Upper lobe of left lung (tissue), 6 donors: Measurements from ENCODE around the gene SBF2. TPM values are rescaled to one million over a fixed set of nuclear protein-coding genes. Genes with fewer than 3 reads are reported as not detected.

Experiments used
- ATAC-seq, 2 donors: fragments of 200-7000 bp; cut with Tn5 transposase; one replicate each; pipeline ENCODE4 v1.9.1; 2022; ENCODE audit warnings: mild to moderate bottlenecking in 2 of 2, moderate library complexity in 2 of 2; ENCODE audit not compliant: low FRiP score in 2 of 2
- DNase-seq, 2 donors: peaks; one replicate each; pipeline ENCODE4 v3.0.0-alpha.2; 2019 to 2020
- H3K27ac ChIP-seq, 4 donors: fragments of 200-600 bp; sonication (generic); one replicate each; pipeline ENCODE4 v1.5.1; 2016 to 2019
- H3K27me3 ChIP-seq, 4 donors: fragments of 200-600 bp; sonication (generic); one replicate each; pipeline ENCODE4 v1.5.1; 2017 to 2019
- H3K36me3 ChIP-seq, 4 donors: fragments of 200-600 bp; sonication (generic); one replicate each; pipeline ENCODE4 v1.5.1; 2016 to 2019
- H3K4me1 ChIP-seq, 4 donors: fragments of 200-600 bp; sonication (generic); one replicate each; pipeline ENCODE4 v1.5.1; 2018 to 2019
- H3K4me3 ChIP-seq, 4 donors: fragments of 200-600 bp; sonication (generic); one replicate each; pipeline ENCODE4 v1.5.1; 2017 to 2019; ENCODE audit warnings: mild to moderate bottlenecking in 2 of 4, moderate library complexity in 1 of 4
- H3K9me3 ChIP-seq, 4 donors: fragments of 200-600 bp; sonication (generic); one replicate each; pipeline ENCODE4 v1.5.1; 2018 to 2019
- CTCF ChIP-seq, 6 experiments: fragments of 450-650 bp in 4 of 6; fragments of 200-600 bp in 2 of 6; sonication (generic) in 2 of 6; IDR thresholded peaks; one replicate each; pipeline ENCODE4 v1.5.1; 2016 to 2019; ENCODE audit warnings: antibody characterized with exemption in 6 of 6
- EP300 ChIP-seq, 4 donors: sonication (generic); formaldehyde crosslinking; IDR thresholded peaks; one replicate each; pipeline ENCODE4 v1.5.1; 2017; ENCODE audit warnings: antibody characterized with exemption in 4 of 4, control low read depth in 2 of 4
- POLR2A ChIP-seq, 4 donors: fragments of 450-650 bp; IDR thresholded peaks; one replicate each; pipeline ENCODE4 v1.5.1; 2016 to 2017; ENCODE audit warnings: antibody characterized with exemption in 4 of 4, mild to moderate bottlenecking in 2 of 4
- POLR2AphosphoS5 ChIP-seq, 2 donors: sonication (generic); formaldehyde crosslinking; IDR thresholded peaks; one replicate each; pipeline ENCODE4 v1.5.1; 2017; ENCODE audit warnings: antibody characterized with exemption in 2 of 2
- WGBS, 2 donors: methylation state at CpG; one replicate each; pipeline ENCODE4 v1.1.5; 2017 to 2018; 5-methylcytosine and 5-hydroxymethylcytosine counted together
- total RNA-seq, 6 donors: library from RNA; depleted of rRNA in 4 of 6; stranded (reverse); fragments of >200 nt in 4 of 6; gene quantifications; one replicate each; pipeline versions ENCODE4 v1.1.0 to v1.2.1, GENCODE V29; 2016 to 2021
- donor health status: DM: no; HTN: no; CAD: no; lungs with moderate emphysema.
- donor health status: DM: no; HTN: yes; CAD: no; lungs with severe emphysema.

Gene SBF2
- total RNA-seq, 6 donors from 2014 or later = 22.2 to 54.5 (median 41.2) TPM

DNA sequence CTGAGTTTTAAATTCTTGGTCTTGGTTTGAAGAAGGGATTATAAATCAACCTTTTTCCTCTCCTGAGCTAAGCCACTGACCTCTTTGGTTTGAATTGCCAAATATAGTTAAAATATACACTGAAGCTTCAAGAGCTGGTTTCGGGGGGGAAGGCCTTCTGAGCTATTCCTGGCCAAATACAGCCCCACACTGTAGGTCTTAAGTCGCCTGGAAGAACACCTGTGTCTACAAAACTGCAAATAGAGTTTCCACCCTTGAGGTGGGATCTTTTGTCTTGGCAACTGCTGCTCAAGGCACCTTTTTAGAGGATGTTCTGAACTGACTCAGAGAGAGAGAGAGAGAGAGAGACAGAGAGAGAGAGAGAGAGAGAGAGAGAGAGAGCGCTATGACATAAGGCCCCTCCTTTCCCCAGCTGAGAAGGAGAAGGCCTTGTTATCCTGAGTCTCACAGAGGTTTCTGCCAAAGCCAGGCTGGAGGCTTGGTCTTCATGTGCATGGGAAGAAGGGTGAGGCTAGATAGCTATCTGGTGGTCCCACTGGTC is 16.4 kb upstream of the SBF2 start:
- DNase-seq (no peak), ATAC-seq (no peak)
- Histone ChIP-seq H3K4me3 (no peak overlapping the region), H3K27me3 (peaks cover 0 to 8% (median 2%) of the 10 kb centered on the region in 4 donors), H3K27ac (no peak overlapping the region), H3K4me1 (peaks cover 31 to 47% (median 43%) of the 10 kb centered on the region in 4 donors), H3K9me3 (no peaks in the 10 kb centered on the region), H3K36me3 (peaks cover 0 to 7% (median 0%) of the 10 kb centered on the region in 4 donors)
- TF ChIP-seq CTCF (IDR thresholded peaks at IDR 0.05) = no peak
- TF ChIP-seq POLR2AphosphoS5 (IDR thresholded peaks at IDR 0.05) = no peak
- no peak for TF ChIP-seq EP300 (IDR thresholded peaks at IDR 0.05)
- no peak for TF ChIP-seq POLR2A (IDR thresholded peaks at IDR 0.05)
- 77 to 86% methylated on average over 3 of the region's 3 CpGs for WGBS, 2 donors

DNA sequence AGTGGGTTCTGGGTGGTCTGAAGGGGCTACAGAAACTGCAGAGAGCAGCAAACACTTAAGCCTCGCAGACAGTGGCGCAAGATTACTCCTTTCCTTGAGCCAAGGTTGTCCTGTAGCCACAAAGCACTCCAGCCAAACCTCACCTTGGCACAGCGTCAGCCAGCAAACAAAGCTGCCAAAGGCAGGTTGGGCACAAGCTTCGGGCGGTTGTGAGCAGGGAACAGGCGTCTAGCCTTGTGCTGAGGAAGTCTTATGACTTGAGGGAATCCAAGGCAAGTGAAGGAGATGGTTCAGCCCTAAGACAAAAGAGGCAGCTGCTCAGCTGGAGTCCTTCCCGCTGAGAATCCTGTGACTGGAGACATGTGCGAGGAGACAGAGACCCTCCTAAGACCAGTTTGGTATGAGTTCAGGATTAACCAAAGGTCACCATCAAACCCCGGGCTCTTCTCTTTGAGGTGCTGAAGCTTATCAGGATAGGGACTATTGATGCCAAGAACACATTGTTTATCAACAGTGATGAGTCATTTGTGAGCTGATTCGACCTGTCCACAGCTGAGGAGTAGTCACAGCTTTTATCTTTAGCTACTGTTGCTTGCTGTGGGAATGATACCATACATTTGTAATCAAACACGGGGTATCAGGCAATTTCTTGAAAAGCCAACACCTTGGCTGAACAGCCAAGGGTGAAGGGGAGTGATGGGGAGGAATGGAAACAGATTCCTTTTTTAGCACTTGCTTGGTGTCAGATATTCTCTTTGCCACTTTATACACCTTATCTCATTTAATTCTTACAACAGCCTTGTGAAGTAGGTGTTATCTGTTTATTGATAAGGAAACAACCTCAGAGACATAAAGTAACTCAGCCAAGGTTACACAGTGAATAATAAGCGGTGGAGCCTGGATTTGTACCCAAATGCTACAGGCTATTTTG is 15.4 kb upstream of the SBF2 start:
- TF ChIP-seq POLR2AphosphoS5 (IDR thresholded peaks at IDR 0.05) (peak; percentile 40 to 48), POLR2A (IDR thresholded peaks at IDR 0.05) (no peak)
- ATAC-seq (peak in 1 of 2 donors; percentile 35), DNase-seq (peak in 1 of 2 donors; percentile 82)
- Histone ChIP-seq H3K36me3 (peaks cover 0 to 7% (median 0%) of the 10 kb centered on the region in 4 donors), H3K4me1 (peaks cover 31 to 56% (median 53%) of the 10 kb centered on the region in 4 donors), H3K27me3 (peaks cover 0 to 8% (median 2%) of the 10 kb centered on the region in 4 donors), H3K27ac (peak overlapping the region; percentile 0 to 49 (median 28)), H3K9me3 (no peaks in the 10 kb centered on the region), H3K4me3 (no peak overlapping the region)
- 49 to 57% methylated on average over 11 to 12 of the region's 12 CpGs for WGBS, 2 donors

- peak overlapping the region; percentile 19 to 80 (median 58) for H3K4me3 ChIP-seq
- H3K27me3 ChIP-seq = peaks cover 0 to 8% (median 2%) of the 10 kb centered on the region in 4 donors
- ATAC-seq = no peak
- peak overlapping the region; percentile 49 to 92 (median 86) for H3K27ac ChIP-seq
- no peak for DNase-seq
- TF ChIP-seq POLR2A (IDR thresholded peaks at IDR 0.05) (peak in 1 of 4 donors; percentile 18), POLR2AphosphoS5 (IDR thresholded peaks at IDR 0.05) (peak in 1 of 2 donors; percentile 82), EP300 (IDR thresholded peaks at IDR 0.05) (no peak), CTCF (IDR thresholded peaks at IDR 0.05) (no peak)
- peaks cover 0 to 7% (median 0%) of the 10 kb centered on the region in 4 donors for H3K36me3 ChIP-seq
- H3K4me1 ChIP-seq = peaks cover 37 to 67% (median 63%) of the 10 kb centered on the region in 4 donors
- H3K9me3 ChIP-seq = no peaks in the 10 kb centered on the region
- 14 to 21% methylated on average over 15 to 16 of the region's 16 CpGs for WGBS, 2 donors
These were observed 14.4 kb upstream of the SBF2 start for GRCh38 chr11:10308201-10308954.

DNA sequence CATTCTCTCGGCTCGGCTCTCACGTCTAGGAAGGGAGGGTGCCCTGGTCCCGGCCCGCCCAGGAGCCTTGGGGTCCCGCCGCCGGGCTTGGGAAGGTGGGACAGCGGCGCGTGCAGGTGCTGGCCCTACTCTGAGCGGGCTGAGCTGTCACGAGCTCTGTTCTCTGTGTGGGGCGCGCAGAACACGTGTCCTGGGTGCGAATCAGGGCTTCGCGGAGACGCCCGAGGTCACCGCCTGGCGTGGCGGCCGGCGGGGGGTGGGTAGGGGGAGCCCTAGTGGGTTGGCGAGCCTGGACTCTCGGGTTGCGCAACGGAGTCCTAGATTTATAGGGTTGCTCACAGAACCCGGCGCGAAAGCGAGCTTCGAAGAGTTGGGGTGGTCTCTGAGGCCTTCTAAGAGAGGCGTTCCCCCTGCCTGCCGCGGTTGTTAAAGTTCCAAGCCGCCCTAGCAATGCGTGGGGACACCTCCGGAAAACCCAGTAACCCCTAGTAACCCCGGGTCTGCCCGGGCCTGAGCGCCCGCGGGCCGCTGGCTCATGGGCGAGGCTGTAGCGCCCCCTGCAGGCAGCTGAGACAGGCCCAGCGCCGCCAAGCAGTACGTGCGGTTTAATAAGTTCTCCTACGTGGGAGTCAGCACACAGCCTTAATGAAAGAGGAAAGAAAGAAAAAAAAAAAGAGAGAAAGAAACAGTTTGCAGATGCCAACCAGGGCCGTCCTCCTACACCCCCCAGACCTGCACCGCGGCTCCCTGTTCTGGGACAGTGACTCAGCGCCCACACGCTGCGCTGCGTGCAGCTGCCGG is 13.6 kb upstream of the SBF2 start:
- peaks cover 38 to 69% (median 65%) of the 10 kb centered on the region in 4 donors for H3K4me1 ChIP-seq
- H3K4me3 ChIP-seq = peak overlapping the region; percentile 48 to 80 (median 62)
- 0 to 4% methylated on average over 42 to 55 of the region's 62 CpGs for WGBS, 2 donors
- H3K27ac ChIP-seq = peak overlapping the region; percentile 49 to 92 (median 86)
- TF ChIP-seq EP300 (IDR thresholded peaks at IDR 0.05) = no peak
- TF ChIP-seq CTCF (IDR thresholded peaks at IDR 0.05) = peak; percentile 92 to 98 (median 95)
- TF ChIP-seq POLR2A (IDR thresholded peaks at IDR 0.05) = peak in 2 of 4 donors; percentile 12 to 59
- peak; percentile 5 to 61 for TF ChIP-seq POLR2AphosphoS5 (IDR thresholded peaks at IDR 0.05)
- peak; percentile 81 to 95 for DNase-seq
- peak; percentile 81 to 83 for ATAC-seq
- peaks cover 0 to 7% (median 0%) of the 10 kb centered on the region in 4 donors for H3K36me3 ChIP-seq
- H3K9me3 ChIP-seq = no peaks in the 10 kb centered on the region
- H3K27me3 ChIP-seq = peaks cover 0 to 8% (median 2%) of the 10 kb centered on the region in 4 donors
